Thyroid gland (tissue), 4 donors: ENCODE data around the gene MYO5C. TPM values are rescaled to one million over a fixed set of nuclear protein-coding genes. Genes with fewer than 3 reads are reported as not detected.
A peak's percentile ranks its signal among the peaks of the same experiment; 100 is the strongest.

Experiments
- DNase-seq, 2 donors: peaks; one replicate each; pipeline ENCODE4 v3.0.0-alpha.2; 2019
- H3K27ac ChIP-seq, 3 donors: fragments of 200-600 bp; sonication (generic); 1 replicate in 2 of 3; 2 replicates in 1 of 3; pipeline ENCODE4 v1.5.1; 2016 to 2019; ENCODE audit warnings: mild to moderate bottlenecking in 1 of 3, moderate library complexity in 1 of 3
- H3K27me3 ChIP-seq: fragments of 200-600 bp; sonication (generic); one replicate; pipeline ENCODE4 v1.5.1; 2019
- H3K36me3 ChIP-seq, 2 donors: fragments of 200-600 bp; sonication (generic); one replicate each; pipeline ENCODE4 v1.5.1; 2016 to 2019
- H3K4me1 ChIP-seq, 2 donors: fragments of 200-600 bp; sonication (generic); one replicate each; pipeline ENCODE4 v1.5.1; 2017 to 2019
- H3K4me3 ChIP-seq, 3 donors: fragments of 200-600 bp; sonication (generic); replicated peaks in 1 of 3; 1 replicate in 2 of 3; 2 replicates in 1 of 3; pipeline ENCODE4 v1.5.1; 2016; ENCODE audit warnings: mild to moderate bottlenecking in 1 of 3
- H3K9me3 ChIP-seq: fragments of 200-600 bp; sonication (generic); one replicate; pipeline ENCODE4 v1.5.1; 2017
- POLR2A ChIP-seq, 2 donors: fragments of 450-650 bp; IDR thresholded peaks; one replicate each; pipeline ENCODE4 v1.6.1; 2017; ENCODE audit warnings: antibody characterized with exemption in 2 of 2, mild to moderate bottlenecking in 2 of 2, moderate library complexity in 1 of 2
- WGBS, 2 donors: methylation state at CpG; one replicate each; pipeline ENCODE4 v1.1.5; 2017; 5-methylcytosine and 5-hydroxymethylcytosine counted together
- intact Hi-C: fragments of 100-400 bp; cut with DNase I; formaldehyde crosslinking; loops from one replicate; pipeline ENCODE4 v1.15.1; 2023
- total RNA-seq, 4 donors: library from RNA; depleted of rRNA; stranded (reverse); fragments of >200 nt; gene quantifications; one replicate each; pipeline ENCODE4 v1.2.3, GENCODE V29; 2016
- TF ChIP-seq, protein P1 (sequence below), 6 experiments: fragments of 200-600 bp in 3 of 6; fragments of 450-650 bp in 3 of 6; sonication (generic) in 3 of 6; IDR thresholded peaks; one replicate each; pipeline ENCODE4 v1.5.1; 2016 to 2019; ENCODE audit warnings: antibody characterized with exemption in 6 of 6, mild to moderate bottlenecking in 2 of 6, inconsistent platforms in 1 of 6, moderate library complexity in 1 of 6

The MYO5C gene
- total RNA-seq, 4 donors from 2014 or later = 84.0 to 130 (median 101) TPM

DNA sequence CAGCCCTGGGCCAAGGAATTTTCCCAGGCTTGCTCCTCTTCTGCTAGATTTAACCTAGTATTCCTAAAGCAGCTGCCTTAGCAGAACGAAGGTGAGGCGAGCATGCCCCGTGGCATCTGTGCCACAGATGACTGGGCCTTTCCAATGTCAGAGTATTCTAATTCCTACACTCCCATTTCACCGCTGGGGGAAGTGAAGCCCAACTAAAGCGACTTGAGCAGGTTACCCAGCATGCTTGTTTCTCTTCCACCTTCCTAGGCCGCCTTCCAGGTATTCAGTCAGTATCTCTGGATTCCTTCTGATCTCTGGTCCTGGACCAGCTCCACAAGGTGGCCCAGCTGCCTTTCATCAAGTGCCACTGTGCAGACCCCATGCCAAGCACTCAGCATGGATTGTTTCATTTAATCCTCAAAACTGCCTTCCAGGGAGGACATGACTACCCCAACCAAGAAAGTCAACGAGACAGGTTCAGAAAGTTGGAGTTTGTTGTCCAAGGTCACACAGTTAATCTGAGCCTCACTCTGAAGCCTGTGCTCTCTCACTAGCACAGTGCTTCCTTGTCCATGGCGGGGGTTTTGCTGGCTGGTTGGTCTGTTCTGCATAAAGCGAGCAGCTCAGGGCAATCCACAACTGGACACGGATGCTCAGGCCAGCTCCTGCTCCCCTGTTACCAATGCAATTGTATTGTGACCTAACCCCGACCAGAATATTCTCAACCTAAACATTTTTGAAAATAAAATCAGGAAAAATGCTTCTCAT is 15.1 kb downstream of the MYO5C start:
- H3K27ac ChIP-seq = peak overlapping the region in 2 of 3 donors; percentile 26
- H3K9me3 ChIP-seq = no peaks in the 10 kb centered on the region
- H3K27me3 ChIP-seq = no peaks in the 10 kb centered on the region
- H3K4me3 ChIP-seq = no peak overlapping the region
- WGBS, 2 donors = 94 to 95% methylated on average over 11 of the region's 11 CpGs
- H3K36me3 ChIP-seq = peaks cover 33 to 35% of the 10 kb centered on the region in 2 donors
- TF ChIP-seq, protein P1, sequence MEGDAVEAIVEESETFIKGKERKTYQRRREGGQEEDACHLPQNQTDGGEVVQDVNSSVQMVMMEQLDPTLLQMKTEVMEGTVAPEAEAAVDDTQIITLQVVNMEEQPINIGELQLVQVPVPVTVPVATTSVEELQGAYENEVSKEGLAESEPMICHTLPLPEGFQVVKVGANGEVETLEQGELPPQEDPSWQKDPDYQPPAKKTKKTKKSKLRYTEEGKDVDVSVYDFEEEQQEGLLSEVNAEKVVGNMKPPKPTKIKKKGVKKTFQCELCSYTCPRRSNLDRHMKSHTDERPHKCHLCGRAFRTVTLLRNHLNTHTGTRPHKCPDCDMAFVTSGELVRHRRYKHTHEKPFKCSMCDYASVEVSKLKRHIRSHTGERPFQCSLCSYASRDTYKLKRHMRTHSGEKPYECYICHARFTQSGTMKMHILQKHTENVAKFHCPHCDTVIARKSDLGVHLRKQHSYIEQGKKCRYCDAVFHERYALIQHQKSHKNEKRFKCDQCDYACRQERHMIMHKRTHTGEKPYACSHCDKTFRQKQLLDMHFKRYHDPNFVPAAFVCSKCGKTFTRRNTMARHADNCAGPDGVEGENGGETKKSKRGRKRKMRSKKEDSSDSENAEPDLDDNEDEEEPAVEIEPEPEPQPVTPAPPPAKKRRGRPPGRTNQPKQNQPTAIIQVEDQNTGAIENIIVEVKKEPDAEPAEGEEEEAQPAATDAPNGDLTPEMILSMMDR (IDR thresholded peaks at IDR 0.05) = no peak
- no peak for TF ChIP-seq POLR2A (IDR thresholded peaks at IDR 0.05)
- peaks cover 4 to 12% of the 10 kb centered on the region in 2 donors for H3K4me1 ChIP-seq
- DNase-seq = no peak
- intact Hi-C loops = no loop called here

DNA sequence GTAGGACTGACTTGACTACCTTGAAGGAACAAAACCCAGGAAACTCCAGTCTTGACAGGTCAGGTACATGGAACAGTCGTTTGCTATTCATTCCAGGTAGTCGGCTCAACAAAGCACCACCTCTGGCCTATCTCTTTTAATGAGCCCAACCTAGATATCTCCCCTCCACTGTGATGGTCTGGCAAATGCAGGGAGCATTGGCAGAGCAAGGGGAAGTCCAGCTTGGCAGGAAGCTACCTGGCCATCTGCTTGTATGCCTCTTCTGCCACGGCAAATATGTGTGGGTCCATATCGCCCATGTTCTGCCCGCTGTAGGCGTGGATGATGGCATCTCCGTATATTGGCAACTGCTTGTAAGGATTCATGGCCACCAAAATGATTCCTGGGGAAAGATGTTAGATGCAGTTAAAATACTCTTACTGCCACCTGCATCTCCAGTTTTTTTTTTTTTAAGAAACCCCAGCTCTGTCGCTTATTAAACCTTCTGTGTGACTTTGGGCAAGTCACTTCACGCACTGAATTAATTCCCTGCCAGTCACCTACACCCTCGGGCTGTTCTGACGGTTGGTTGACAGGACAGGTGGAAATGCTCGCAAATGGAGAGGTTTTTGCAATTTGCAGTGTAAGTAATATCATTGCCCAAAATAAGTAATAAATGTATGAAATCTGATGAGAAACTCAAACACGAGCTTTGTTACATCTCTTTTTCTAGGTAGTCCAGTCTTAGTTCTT is 16.8 kb downstream of the MYO5C start:
- 93 to 95% methylated on average over 13 of the region's 13 CpGs for WGBS, 2 donors
- H3K4me1 ChIP-seq = peaks cover 4 to 7% of the 10 kb centered on the region in 2 donors

DNA sequence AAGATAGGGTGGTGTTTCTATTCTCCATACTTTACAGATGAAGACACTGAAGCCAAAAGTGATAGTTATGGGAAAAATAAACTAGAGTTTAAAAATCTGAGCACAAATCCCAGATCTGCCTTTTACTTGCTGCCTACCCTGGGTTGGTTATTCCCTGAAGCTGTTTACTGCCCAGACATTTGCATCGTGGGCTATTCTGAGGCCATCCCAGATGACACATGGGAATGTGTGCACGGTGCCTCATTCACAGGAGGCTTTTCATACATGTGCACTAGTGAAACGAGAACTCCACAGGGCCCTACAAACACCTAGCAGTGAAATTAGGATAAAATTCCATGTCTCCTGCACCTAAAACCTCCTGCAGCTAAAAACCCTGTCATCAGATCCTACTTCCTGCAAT is 17.5 kb downstream of the MYO5C start:
- intact Hi-C loops = no loop called here
- DNase-seq = no peak
- H3K36me3 ChIP-seq = peaks cover 47 to 49% of the 10 kb centered on the region in 2 donors
- 89 to 93% methylated on average over 3 of the region's 3 CpGs for WGBS, 2 donors
- H3K4me3 ChIP-seq = no peak overlapping the region
- peaks cover 4 to 7% of the 10 kb centered on the region in 2 donors for H3K4me1 ChIP-seq
- no peak for TF ChIP-seq POLR2A (IDR thresholded peaks at IDR 0.05)
- TF ChIP-seq, protein P1 (IDR thresholded peaks at IDR 0.05) = no peak
- no peaks in the 10 kb centered on the region for H3K27me3 ChIP-seq
- no peak overlapping the region for H3K27ac ChIP-seq
- no peaks in the 10 kb centered on the region for H3K9me3 ChIP-seq

More for the DNA sequence above, 16.8 kb downstream of the MYO5C start:
- H3K36me3 ChIP-seq = peaks cover 43 to 47% of the 10 kb centered on the region in 2 donors
- no peak for TF ChIP-seq POLR2A (IDR thresholded peaks at IDR 0.05)
- TF ChIP-seq, protein P1 (IDR thresholded peaks at IDR 0.05) = no peak
- DNase-seq = no peak
- H3K27ac ChIP-seq = no peak overlapping the region
- intact Hi-C loops = no loop called here
- H3K27me3 ChIP-seq = no peaks in the 10 kb centered on the region
- no peaks in the 10 kb centered on the region for H3K9me3 ChIP-seq
- no peak overlapping the region for H3K4me3 ChIP-seq

DNA sequence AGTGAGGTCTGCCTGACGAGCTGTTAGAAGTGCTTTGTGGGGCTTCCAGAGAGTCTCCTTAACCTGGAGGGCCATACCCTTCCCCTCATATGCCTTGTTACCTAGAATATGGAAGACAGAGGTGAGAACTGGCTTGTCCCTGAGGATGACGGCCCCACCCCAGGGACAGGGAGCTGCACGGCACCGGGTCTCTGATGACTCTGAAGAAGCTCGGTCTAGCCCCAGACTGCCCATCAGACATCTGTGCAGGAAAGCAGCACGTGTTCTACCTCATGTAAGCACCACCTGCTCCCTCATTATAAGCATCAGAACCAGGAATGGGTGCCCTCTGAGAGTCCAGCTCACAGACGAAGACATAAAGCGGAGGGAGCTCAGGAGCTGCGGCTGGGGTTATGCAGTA is 18.0 kb downstream of the MYO5C start:
- intact Hi-C loops = no loop called here
- 95 to 99% methylated on average over 4 to 5 of the region's 9 CpGs for WGBS, 2 donors

More for the DNA sequence above, 18.0 kb downstream of the MYO5C start:
- peaks cover 49 to 54% of the 10 kb centered on the region in 2 donors for H3K36me3 ChIP-seq
- TF ChIP-seq POLR2A (IDR thresholded peaks at IDR 0.05) = no peak
- TF ChIP-seq, protein P1 (IDR thresholded peaks at IDR 0.05) = no peak
- H3K9me3 ChIP-seq = no peaks in the 10 kb centered on the region
- H3K27ac ChIP-seq = no peak overlapping the region
- no peak overlapping the region for H3K4me3 ChIP-seq
- no peaks in the 10 kb centered on the region for H3K27me3 ChIP-seq
- DNase-seq = no peak
- H3K4me1 ChIP-seq = peaks cover 4 to 7% of the 10 kb centered on the region in 2 donors
